NCI-H748 (cell line): ENCODE measurements around the gene SH3PXD2A.
"Not testable (repeated sequence)": the region's sequence is repeated elsewhere in the genome, so short reads cannot be mapped to it uniquely, and the experiment has no call there.

ENCODE experiments used
- DNase-seq: peaks from one replicate; lab custom pipeline; 2025; ENCODE audit not compliant: unreplicated experiment; lab: John Stamatoyannopoulos, UW

The SH3PXD2A gene

DNA sequence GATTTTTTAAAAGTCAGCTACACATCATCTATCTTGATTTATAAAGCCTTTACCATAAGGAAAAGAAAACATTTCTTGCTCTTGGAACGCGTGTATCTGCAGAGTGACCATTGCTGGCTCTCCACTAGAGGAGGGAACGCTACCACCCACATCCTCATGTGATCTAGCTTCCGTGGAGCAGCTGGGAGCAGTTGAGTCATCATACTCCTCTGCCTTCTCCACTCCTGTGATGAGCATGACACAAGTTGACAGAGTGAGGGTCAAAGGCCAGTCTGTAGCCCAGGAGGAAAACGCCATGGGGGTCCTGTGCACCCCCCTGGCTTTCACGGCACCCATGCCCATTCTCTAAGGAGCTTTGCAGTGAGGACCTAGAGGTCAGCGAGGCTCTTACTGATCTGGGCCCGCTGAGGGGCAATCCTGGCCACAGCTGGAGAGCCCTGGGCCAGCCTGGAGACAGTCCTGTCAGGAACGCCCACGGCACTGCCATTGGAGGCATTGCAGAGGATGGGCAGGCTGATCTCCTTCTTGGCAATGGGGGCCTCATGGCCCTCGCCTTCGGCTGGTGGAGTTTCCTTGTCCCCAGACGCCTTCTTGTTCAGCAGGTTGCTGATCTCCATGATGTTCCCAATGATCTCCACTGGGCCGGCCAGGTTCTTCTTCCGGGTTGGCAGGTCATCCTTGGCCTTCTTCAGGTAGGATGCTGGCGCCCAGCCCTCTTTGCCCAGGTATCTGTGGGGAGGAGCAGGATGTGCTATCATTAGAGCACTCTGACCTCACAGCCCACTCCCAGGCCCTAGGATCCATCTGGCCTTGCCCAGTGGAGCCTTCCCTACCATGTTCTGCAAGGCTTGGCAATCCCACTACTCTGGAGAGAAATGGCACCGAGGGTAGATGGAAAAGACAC is 242.7 kb downstream of the SH3PXD2A start:
- no peak for DNase-seq

DNA sequence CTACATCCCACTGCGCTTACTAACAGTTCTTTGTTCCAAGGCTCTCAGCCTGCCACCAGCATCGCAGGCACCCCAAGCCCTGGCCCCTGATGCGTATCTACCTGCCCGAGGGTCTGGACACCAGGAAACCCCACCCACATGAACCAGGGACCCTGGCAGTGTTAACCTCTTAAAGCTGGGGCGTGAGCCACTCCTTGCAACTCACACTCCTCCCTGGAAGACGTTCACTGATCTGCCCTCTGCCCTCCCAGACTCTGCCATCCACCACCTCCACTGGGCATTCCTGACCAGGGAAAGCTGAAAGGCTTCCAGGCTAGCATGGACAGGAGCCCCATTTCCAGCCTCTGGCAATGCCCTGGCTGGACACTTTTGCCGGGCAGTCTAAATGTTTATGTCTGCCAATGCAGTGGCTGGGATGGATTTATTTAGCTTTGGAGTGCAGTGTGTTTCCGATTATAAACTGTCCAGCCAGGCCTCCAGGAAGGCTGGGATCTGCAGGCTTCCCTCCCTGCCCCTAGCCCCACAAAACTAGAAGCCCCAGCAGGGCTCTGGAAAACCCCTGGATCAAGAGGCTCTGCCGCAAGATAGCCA is 244.4 kb downstream of the SH3PXD2A start:
- no peak for DNase-seq

DNA sequence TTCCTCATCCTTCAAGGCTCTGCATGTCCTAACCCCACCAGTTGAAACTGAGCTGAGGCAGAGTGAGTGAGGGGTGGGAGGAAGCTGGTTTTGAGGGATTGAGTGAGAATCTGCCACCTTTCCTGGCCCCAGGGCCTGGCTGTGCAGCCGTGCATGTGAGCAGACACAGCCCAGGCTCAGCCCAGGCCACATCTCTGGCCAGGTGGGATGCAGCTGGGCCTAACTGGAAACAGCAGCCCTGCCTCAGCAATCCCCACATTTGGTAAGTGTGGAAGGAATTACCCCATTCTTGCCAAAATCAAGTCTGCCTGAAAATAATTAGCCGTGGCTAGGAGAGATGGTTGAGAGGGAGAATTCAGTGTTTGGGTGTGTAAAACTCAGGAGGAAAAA is 245.3 kb downstream of the SH3PXD2A start:
- no peak for DNase-seq

DNA sequence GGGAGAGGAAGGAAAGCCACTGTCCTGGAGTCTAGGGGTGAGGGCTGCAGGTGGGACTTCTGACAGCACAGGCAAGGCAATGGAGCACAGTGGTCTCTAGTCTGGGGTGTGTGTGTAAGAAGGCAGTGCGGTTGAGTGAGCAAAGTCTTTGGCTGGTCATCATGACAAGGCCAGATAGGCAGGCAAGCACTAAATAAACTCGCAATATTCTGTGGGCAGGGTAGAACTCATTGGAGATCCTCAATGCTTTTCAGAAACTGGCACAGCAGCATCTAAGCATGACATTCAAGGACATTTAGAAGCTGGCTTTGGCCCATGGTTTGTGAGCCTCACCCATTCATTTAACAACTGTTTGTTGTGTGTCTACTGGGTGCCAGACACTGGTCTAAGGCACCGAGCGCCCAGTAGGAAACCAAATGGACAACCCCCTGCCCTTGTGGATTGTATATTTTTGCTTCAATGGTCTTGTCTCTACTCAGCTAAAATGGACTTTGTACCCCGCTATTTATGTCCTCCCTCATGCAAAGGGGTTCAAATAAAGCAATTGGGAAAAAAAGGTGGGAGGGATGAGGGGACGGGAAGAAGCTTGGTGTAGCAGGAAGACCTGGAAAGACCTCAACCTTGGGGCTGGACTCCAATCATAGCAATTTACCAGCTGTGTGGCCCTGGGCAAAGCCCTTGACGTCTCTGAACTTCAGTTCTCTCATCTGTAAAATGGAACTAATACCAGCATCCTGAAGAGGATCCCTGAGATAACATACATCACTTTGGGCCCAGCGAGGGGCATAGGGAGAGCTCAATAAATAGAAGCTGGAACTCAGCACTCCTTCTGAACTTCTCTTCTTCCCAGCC is 245.9 kb downstream of the SH3PXD2A start:
- no peak for DNase-seq

DNA sequence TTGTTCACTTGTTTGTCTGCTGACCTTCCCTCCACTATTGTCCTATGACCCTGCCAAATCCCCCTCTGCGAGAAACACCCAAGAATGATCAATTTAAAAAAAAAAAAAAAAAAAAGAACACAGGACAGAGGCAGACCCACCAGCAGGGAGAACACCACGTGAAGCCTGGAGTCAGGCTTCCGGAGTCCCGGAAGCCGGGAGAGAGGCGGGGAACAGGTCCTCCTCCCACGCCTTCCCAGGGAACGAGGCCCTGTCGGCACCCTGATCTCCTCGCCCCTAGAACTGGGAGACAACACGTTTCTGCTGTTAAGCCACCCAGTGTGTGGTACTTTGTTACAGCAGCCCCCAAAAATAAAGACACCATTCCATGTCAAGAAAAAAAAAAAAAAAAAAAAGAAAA is 247.3 kb downstream of the SH3PXD2A start:
- not testable (repeated sequence) for DNase-seq

- DNase-seq: not testable (repeated sequence)
Observed at GRCh38 chr10:103607051-103607450, 248.3 kb downstream of the SH3PXD2A start.

DNA sequence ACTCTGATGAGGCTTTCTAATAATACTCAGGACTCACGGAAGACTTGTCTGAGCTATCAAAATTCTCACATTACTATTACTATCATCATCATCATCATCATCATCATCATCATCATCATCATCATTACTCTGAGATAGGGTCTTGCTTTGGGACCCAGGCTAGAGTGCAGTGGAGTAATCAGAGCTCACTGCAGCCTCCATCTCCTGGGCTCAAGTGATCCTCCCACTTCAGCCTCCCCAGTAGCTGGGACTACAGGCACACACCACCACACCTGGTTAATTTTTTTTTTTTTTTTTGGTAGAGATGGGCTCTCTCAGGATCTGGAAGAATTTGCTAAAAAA is 249.3 kb downstream of the SH3PXD2A start:
- DNase-seq: not testable (repeated sequence)

GRCh38 chr10:103605359-103606096 is 249.8 kb downstream of the SH3PXD2A start:
- DNase-seq: peak; percentile 8

DNA sequence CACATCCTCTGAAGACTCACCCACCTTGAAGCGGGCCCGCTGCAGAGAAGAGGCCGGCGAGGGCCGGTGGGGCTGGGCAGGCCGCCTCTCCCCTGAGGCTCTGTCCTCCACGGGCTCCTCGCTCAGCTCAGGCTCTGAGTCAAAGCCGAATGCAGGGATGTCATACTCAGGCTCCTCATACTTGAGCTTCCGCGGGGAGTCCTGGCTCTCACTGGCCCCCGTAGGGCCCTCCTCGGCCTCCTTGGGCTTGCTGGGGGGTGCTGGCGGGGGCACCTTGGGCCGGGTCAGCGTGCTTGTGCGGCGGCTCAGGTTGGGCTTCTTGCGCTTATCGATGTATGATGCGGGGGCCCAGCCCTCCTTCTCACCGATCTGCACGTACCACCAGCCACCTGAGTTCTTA is 252.0 kb downstream of the SH3PXD2A start:
- DNase-seq: no peak

GRCh38 chr10:103602852-103603155 is 252.6 kb downstream of the SH3PXD2A start:
- no peak for DNase-seq

- DNase-seq: no peak
Observed at GRCh38 chr10:103602028-103602851, 253.1 kb downstream of the SH3PXD2A start.

DNA sequence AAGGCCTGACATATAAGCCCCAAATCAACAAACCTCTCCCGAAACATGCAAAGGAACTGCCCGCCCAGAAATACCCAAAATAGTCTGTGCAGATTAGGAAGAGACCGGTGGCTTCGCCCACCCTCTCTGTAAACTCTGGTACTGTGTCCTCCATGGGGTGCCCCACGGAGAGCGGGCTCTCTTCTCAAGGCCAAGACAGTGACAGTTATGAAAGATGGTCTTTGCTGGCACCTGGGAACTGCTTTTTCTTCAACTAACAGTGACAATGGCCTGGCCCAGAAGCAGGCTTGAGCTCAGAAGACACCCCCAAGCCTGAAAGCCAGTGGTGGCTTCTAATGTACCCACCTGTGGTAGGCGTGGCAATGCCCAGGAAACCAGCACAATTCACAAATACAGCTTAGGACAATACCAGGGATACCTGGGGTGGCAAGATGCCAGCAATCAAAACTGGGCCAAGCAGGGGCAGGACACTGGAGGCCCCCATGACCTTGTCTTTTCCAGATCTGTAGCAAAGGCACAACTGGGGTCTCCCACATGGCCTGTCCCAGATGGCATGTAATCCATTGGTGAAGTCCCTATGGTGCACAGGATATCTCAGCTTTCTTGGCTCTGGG is 254.3 kb downstream of the SH3PXD2A start:
- DNase-seq: no peak

- DNase-seq: no peak
Observed at GRCh38 chr10:103600325-103600724, 255.1 kb downstream of the SH3PXD2A start.

GRCh38 chr10:103599907-103600306 is 255.5 kb downstream of the SH3PXD2A start:
- DNase-seq: no peak

GRCh38 chr10:103599211-103599610 is 256.2 kb downstream of the SH3PXD2A start:
- no peak for DNase-seq

DNA sequence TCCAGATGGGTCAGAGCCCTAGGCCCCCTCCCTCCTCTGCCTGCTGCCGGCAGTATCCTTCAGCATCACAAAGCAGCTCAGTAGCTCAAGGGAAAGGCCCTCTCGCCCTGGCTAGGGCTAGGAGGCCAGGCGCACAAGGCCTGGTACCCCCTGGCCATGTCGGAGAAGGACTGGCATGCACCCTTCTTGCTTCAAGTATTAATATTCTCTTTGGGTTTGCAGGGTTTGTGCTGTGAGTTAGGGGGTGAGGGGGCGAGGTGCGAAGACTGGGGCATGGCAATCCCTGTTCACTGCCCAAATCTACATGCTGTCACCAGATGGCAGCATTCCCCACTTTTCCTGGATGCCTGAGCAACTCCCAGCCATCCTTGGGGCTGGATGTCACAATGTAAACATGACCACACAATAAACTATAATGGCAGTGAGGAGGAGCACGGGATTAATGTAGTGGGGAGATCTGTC is 256.7 kb downstream of the SH3PXD2A start:
- peak; percentile 79 for DNase-seq

DNA sequence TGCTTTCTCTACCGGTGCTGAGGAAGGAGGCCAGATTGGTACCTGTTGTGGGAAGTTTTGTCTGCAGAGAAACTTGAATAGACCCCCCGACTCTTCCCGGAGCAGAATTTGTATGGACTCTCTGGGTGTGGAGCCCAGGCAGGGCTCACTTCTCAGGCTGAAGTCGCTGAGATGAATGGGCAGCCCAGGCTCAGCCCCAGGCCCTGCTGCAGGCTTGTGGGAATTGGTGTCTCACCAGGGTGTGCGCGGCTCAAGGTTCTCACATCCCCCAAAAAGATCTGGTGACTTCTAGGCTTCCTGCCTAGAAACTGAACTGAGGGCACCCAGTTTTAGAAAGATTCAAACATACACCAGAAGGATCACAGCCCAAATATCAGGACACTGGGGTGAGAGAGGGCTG is 258.4 kb downstream of the SH3PXD2A start:
- DNase-seq: no peak

DNA sequence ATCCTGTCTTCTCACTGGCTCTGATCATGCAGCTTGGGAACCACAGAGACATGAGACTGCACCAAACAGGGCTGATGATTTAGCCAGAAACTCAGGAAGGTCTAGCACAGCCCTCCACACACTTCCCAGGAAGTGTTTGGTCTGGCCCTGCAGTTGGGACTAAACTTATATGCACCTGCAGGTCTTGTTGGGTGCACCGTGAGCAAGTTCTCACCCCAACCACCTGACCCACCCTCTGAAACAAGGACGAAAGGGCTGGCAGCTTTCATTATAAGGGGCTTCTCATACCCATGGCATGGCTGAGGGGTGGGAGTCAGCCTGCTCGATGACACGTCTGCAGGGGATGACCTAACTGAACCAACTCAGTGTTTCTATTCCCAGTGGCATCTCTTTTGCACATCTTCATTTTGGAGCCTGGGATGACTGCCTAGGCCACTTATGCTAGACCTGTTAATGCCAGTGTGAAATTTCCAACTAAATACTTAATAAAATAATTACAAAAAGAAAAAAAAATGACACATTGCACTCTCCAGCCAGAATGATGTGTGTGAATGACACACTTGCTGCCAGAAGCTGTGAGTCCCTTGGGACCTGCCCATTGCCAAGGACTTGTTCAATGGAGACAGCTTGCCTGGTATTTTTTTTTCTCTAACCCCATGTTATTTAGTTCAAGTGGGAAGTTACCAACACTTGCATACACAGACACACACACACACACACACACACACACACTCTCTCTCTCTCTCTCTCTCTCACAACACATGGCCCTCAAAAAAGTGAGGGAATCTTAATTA is 259.2 kb downstream of the SH3PXD2A start:
- no peak for DNase-seq

- DNase-seq: no peak
Observed at GRCh38 chr10:103593022-103593570, 262.3 kb downstream of the SH3PXD2A start.
